Neural progenitor cell (in vitro differentiated cells): ENCODE results near the gene FN3K.

ENCODE experiments used
- CTCF ChIP-seq: fragments of 200-600 bp; sonication (generic); IDR thresholded peaks from 2 replicates; pipeline ENCODE4 v1.5.1; 2017; ENCODE audit warnings: antibody characterized with exemption, mild to moderate bottlenecking
- EZH2 ChIP-seq: fragments of 200-600 bp; sonication (generic); IDR thresholded peaks from 2 replicates; pipeline ENCODE4 v1.6.1; 2017; ENCODE audit warnings: antibody characterized with exemption, mild to moderate bottlenecking, moderate library complexity

- no peak for TF ChIP-seq CTCF
- no peak for TF ChIP-seq EZH2
These were observed 48.8 kb upstream of the FN3K start for GRCh38 chr17:82686366-82687324.
